GM18507 (cell line): ENCODE results near the gene PRR12.

Source experiments
- DNase-seq: peaks from one replicate; pipeline ENCODE4 v3.0.0; 2011; ENCODE audit warnings: low read depth; ENCODE audit not compliant: insufficient read length; ENCODE audit errors: extremely low spot score
- FAIRE-seq: peaks from 2 replicates; lab custom pipeline; 2011; peaks lifted over from hg19 to GRCh38; lab: Jason Lieb, UNC

PRR12 gene

GRCh38 chr19:49590071-49590970 lies 661 bp upstream of the PRR12 start:
- peak; percentile 100 for FAIRE-seq
- DNase-seq: peak; percentile 83

GRCh38 chr19:49591731-49592485 lies 926 bp downstream of the PRR12 start:
- FAIRE-seq: peak; percentile 70
- no peak for DNase-seq

- DNase-seq (no peak), FAIRE-seq (peak; percentile 73)
Measured at GRCh38 chr19:49592486-49593232, 1.7 kb downstream of the PRR12 start.

- peak; percentile 99 for FAIRE-seq
- DNase-seq: peak; percentile 99
Measured at GRCh38 chr19:49593233-49594113, 2.5 kb downstream of the PRR12 start.

GRCh38 chr19:49594157-49594992 lies 3.4 kb downstream of the PRR12 start:
- DNase-seq (no peak), FAIRE-seq (no peak)

GRCh38 chr19:49594993-49595818 lies 4.2 kb downstream of the PRR12 start:
- DNase-seq (no peak), FAIRE-seq (no peak)

- FAIRE-seq: no peak
- no peak for DNase-seq
Measured at GRCh38 chr19:49595819-49596404, 4.9 kb downstream of the PRR12 start.

- no peak for FAIRE-seq
- DNase-seq: no peak
Measured at GRCh38 chr19:49596407-49596806, 5.4 kb downstream of the PRR12 start.

- no peak for DNase-seq
Measured at GRCh38 chr19:49596954-49597702, 6.1 kb downstream of the PRR12 start.

GRCh38 chr19:49597703-49597974 lies 6.7 kb downstream of the PRR12 start:
- DNase-seq (no peak), FAIRE-seq (no peak)

More at GRCh38 chr19:49596954-49597702, 6.1 kb downstream of the PRR12 start:
- no peak for FAIRE-seq

- FAIRE-seq (no peak), DNase-seq (no peak)
Measured at GRCh38 chr19:49599378-49600295, 8.7 kb downstream of the PRR12 start.

GRCh38 chr19:49601482-49602038 lies 10.6 kb downstream of the PRR12 start:
- DNase-seq (no peak), FAIRE-seq (no peak)

- DNase-seq (no peak), FAIRE-seq (no peak)
Measured at GRCh38 chr19:49602806-49603205, 11.8 kb downstream of the PRR12 start.

- FAIRE-seq (no peak), DNase-seq (no peak)
Measured at GRCh38 chr19:49605605-49606004, 14.6 kb downstream of the PRR12 start.

- FAIRE-seq: no peak
- no peak for DNase-seq
Measured at GRCh38 chr19:49609499-49610092, 18.6 kb downstream of the PRR12 start.
